Measurements from ENCODE around the gene USHBP1.

The USHBP1 gene

GRCh38 chr19:17262557-17262956, 2.0 kb downstream of the USHBP1 start:
- DNase-seq (ENCODE audit: low spot score) = peak; percentile 14

GRCh38 chr19:17260842-17261325, 3.7 kb downstream of the USHBP1 start:
- DNase-seq (ENCODE audit: low spot score) = peak; percentile 92

GRCh38 chr19:17259934-17260333, 4.6 kb downstream of the USHBP1 start:
- DNase-seq (ENCODE audit: low spot score) = peak; percentile 16

- DNase-seq (ENCODE audit: low spot score) = no peak
Observed at GRCh38 chr19:17259118-17259780, 5.3 kb downstream of the USHBP1 start.

GRCh38 chr19:17256130-17256529, 8.4 kb downstream of the USHBP1 start:
- no peak for DNase-seq (ENCODE audit: low spot score)

- DNase-seq (ENCODE audit: low spot score) = no peak
Observed at GRCh38 chr19:17255150-17255621, 9.4 kb downstream of the USHBP1 start.

GRCh38 chr19:17254636-17255035, 9.9 kb downstream of the USHBP1 start:
- no peak for DNase-seq (ENCODE audit: low spot score)

- DNase-seq (ENCODE audit: low spot score) = no peak
Observed at GRCh38 chr19:17249887-17250548, 14.5 kb downstream of the USHBP1 start.

GRCh38 chr19:17248011-17248776, 16.4 kb downstream of the USHBP1 start:
- peak; percentile 75 for DNase-seq (ENCODE audit: low spot score)

GRCh38 chr19:17246681-17247425, 17.7 kb downstream of the USHBP1 start:
- no peak for DNase-seq (ENCODE audit: low spot score)

GRCh38 chr19:17245535-17245984, 19.0 kb downstream of the USHBP1 start, which contains the start of gene NR2F6:
TSS of gene NR2F6 (minus strand) at chr19:17245919. CDS start at chr19:17245220, 699 bp downstream.
- no peak for DNase-seq (ENCODE audit: low spot score)

GRCh38 chr19:17244618-17245534, 19.7 kb downstream of the USHBP1 start:
- no peak for DNase-seq (ENCODE audit: low spot score)

- DNase-seq (ENCODE audit: low spot score) = no peak
Observed at GRCh38 chr19:17243830-17244617, 20.5 kb downstream of the USHBP1 start.

- peak; percentile 24 for DNase-seq (ENCODE audit: low spot score)
Observed at GRCh38 chr19:17243211-17243829, 21.2 kb downstream of the USHBP1 start.

- DNase-seq (ENCODE audit: low spot score) = no peak
Observed at GRCh38 chr19:17242431-17243208, 21.9 kb downstream of the USHBP1 start.

- no peak for DNase-seq (ENCODE audit: low spot score)
Observed at GRCh38 chr19:17240826-17241399, 23.6 kb downstream of the USHBP1 start.

GRCh38 chr19:17240062-17240752, 24.3 kb downstream of the USHBP1 start:
- no peak for DNase-seq (ENCODE audit: low spot score)
